Testis (tissue), 2 donors: Measurements from ENCODE around the gene NKAPD1.

Experiments used
- POLR2A ChIP-seq: fragments of 450-650 bp; IDR thresholded peaks from one replicate; pipeline ENCODE4 v1.6.1; 2017; ENCODE audit warnings: antibody characterized with exemption, mild to moderate bottlenecking, moderate library complexity
- TF ChIP-seq, protein P1 (sequence below), 3 experiments: fragments of 450-650 bp in 2 of 3; fragments of 200-600 bp in 1 of 3; sonication (generic) in 1 of 3; IDR thresholded peaks; one replicate each; pipeline ENCODE4 v1.5.1; 2016 to 2019; ENCODE audit warnings: antibody characterized with exemption in 3 of 3, mild to moderate bottlenecking in 2 of 3, moderate library complexity in 1 of 3

DNA sequence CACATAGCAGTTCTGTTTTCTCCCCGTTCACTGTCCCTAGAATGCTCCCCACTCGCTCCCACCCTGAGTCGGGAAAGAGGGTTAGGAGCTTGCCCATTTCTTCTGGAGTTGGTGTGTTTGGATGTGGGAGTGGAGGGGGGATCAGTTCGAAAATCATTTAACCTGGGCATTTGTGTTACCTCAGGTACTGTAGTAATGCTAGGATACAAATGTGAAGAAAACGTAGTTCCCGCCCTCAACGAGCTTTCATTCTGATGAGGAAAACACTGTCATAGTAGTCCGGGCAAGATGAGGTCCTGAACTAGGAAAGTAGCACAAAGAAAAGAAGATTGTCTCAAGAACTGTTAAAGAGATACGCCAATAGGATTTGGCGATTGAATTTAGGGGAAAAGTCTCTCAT, 13.1 kb downstream of the NKAPD1 start:
- TF ChIP-seq POLR2A, result no peak
- TF ChIP-seq, protein P1, sequence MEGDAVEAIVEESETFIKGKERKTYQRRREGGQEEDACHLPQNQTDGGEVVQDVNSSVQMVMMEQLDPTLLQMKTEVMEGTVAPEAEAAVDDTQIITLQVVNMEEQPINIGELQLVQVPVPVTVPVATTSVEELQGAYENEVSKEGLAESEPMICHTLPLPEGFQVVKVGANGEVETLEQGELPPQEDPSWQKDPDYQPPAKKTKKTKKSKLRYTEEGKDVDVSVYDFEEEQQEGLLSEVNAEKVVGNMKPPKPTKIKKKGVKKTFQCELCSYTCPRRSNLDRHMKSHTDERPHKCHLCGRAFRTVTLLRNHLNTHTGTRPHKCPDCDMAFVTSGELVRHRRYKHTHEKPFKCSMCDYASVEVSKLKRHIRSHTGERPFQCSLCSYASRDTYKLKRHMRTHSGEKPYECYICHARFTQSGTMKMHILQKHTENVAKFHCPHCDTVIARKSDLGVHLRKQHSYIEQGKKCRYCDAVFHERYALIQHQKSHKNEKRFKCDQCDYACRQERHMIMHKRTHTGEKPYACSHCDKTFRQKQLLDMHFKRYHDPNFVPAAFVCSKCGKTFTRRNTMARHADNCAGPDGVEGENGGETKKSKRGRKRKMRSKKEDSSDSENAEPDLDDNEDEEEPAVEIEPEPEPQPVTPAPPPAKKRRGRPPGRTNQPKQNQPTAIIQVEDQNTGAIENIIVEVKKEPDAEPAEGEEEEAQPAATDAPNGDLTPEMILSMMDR (IDR thresholded peaks at IDR 0.05), result no peak
